ENCODE measurements around the gene HPSE2. TPM values are rescaled to one million over a fixed set of nuclear protein-coding genes. Genes with fewer than 3 reads are reported as not detected.

Gene HPSE2
- total RNA-seq, 1 experiment from 2014 or later = not detected

GRCh38 chr10:98915911-98916310 is 319.7 kb downstream of the HPSE2 start:
- in situ Hi-C loops (cut with HindIII; ENCODE audit: low pct_unique_long_range_greater_than_20kb, low sequenced_read_pairs) = no loop called here
- no peak for TF ChIP-seq CTCF (IDR thresholded peaks at IDR 0.05)
- no peak for TF ChIP-seq REST (IDR thresholded peaks at IDR 0.05; ENCODE audit: insufficient read depth in 1 of 2, low read depth in 2 of 2, low read length in 1 of 2)
- TF ChIP-seq SIN3A (IDR thresholded peaks at IDR 0.05; ENCODE audit: borderline replicate concordance, insufficient read depth, low read depth, low read length) = no peak
- no peak for TF ChIP-seq POLR2AphosphoS5 (IDR thresholded peaks at IDR 0.05; ENCODE audit: low read depth, low read length)
- no peak for TF ChIP-seq TCF7L2 (IDR thresholded peaks at IDR 0.05; ENCODE audit: low read depth, low read length)

GRCh38 chr10:98910546-98910945 is 325.1 kb downstream of the HPSE2 start:
- Histone ChIP-seq H3K36me3 (ENCODE audit: control insufficient read depth, insufficient read depth, low read length) (no peaks in the 10 kb centered on the region), H3K4me3 (ENCODE audit: low read depth in 2 of 2, low read length in 2 of 2) (no peak overlapping the region), H3K9me3 (ENCODE audit: control insufficient read depth, insufficient read depth, low read depth, low read length) (no peaks in the 10 kb centered on the region), H3K27me3 (ENCODE audit: control insufficient read depth, insufficient read depth, low read length) (no peaks in the 10 kb centered on the region), H3K4me1 (ENCODE audit: control insufficient read depth, insufficient read depth, low read length) (no peaks in the 10 kb centered on the region), H3K27ac (ENCODE audit: low read length) (no peak overlapping the region)
- no peak for DNase-seq (ENCODE audit: low read depth, low spot score)
- in situ Hi-C loops (cut with HindIII; ENCODE audit: low pct_unique_long_range_greater_than_20kb, low sequenced_read_pairs) = no loop called here
- no TSS peak for BruUV-seq (replicated peaks)
- ChIA-PET POLR2A (no interaction called here), CTCF (no interaction called here)
- no peak for ATAC-seq
- intact Hi-C loops (cut with micrococcal nuclease; ENCODE audit: unreplicated experiment) = no loop called here
- no peak for TF ChIP-seq SIN3A (IDR thresholded peaks at IDR 0.05; ENCODE audit: borderline replicate concordance, insufficient read depth, low read depth, low read length)
- no peak for TF ChIP-seq TCF7L2 (IDR thresholded peaks at IDR 0.05; ENCODE audit: low read depth, low read length)
- TF ChIP-seq REST (IDR thresholded peaks at IDR 0.05; ENCODE audit: insufficient read depth in 1 of 2, low read depth in 2 of 2, low read length in 1 of 2) = no peak
- TF ChIP-seq CTCF (IDR thresholded peaks at IDR 0.05) = no peak
- TF ChIP-seq POLR2AphosphoS5 (IDR thresholded peaks at IDR 0.05; ENCODE audit: low read depth, low read length) = no peak

More at GRCh38 chr10:98915911-98916310, 319.7 kb downstream of the HPSE2 start:
- CTCF ChIA-PET = no interaction called here
- no peaks in the 10 kb centered on the region for H3K9me3 ChIP-seq (ENCODE audit: control insufficient read depth, insufficient read depth, low read depth, low read length)
- POLR2A ChIA-PET = no interaction called here
- no peak overlapping the region for H3K27ac ChIP-seq (ENCODE audit: low read length)
- no peaks in the 10 kb centered on the region for H3K4me1 ChIP-seq (ENCODE audit: control insufficient read depth, insufficient read depth, low read length)
- no peak for ATAC-seq
- no peaks in the 10 kb centered on the region for H3K36me3 ChIP-seq (ENCODE audit: control insufficient read depth, insufficient read depth, low read length)
- intact Hi-C loops (cut with micrococcal nuclease; ENCODE audit: unreplicated experiment) = no loop called here
- no peak for DNase-seq (ENCODE audit: low read depth, low spot score)
- no TSS peak for BruUV-seq (replicated peaks)
- no peak overlapping the region for H3K4me3 ChIP-seq (ENCODE audit: low read depth in 2 of 2, low read length in 2 of 2)
- H3K27me3 ChIP-seq (ENCODE audit: control insufficient read depth, insufficient read depth, low read length) = no peaks in the 10 kb centered on the region
